Sigmoid colon (tissue), 7 donors: ENCODE measurements around the gene WWC2. TPM values are rescaled to one million over a fixed set of nuclear protein-coding genes. Genes with fewer than 3 reads are reported as not detected.
"Not testable (repeated sequence)": the region's sequence is repeated elsewhere in the genome, so short reads cannot be mapped to it uniquely, and the experiment has no call there.

Experiments
- DNase-seq: peaks from one replicate; pipeline ENCODE4 v3.0.0-alpha.2; 2019
- H3K27ac ChIP-seq, 4 donors: fragments of 200-600 bp; sonication (generic); one replicate each; pipeline ENCODE4 v1.5.1; 2016 to 2019; ENCODE audit warnings: mild to moderate bottlenecking in 1 of 4
- H3K27me3 ChIP-seq, 3 donors: fragments of 200-600 bp; sonication (generic); one replicate each; pipeline ENCODE4 v1.5.1; 2019; ENCODE audit warnings: mild to moderate bottlenecking in 1 of 3
- H3K36me3 ChIP-seq, 4 donors: fragments of 200-600 bp; sonication (generic); one replicate each; pipeline ENCODE4 v1.5.1; 2016 to 2019
- H3K4me1 ChIP-seq, 4 donors: fragments of 200-600 bp; sonication (generic); one replicate each; pipeline ENCODE4 v1.5.1; 2017 to 2019
- H3K4me3 ChIP-seq, 4 donors: fragments of 200-600 bp; sonication (generic); one replicate each; pipeline ENCODE4 v1.5.1; 2017 to 2019; ENCODE audit warnings: mild to moderate bottlenecking in 2 of 4, moderate library complexity in 1 of 4
- H3K9me3 ChIP-seq, 4 donors: fragments of 200-600 bp in 3 of 4; sonication (generic) in 3 of 4; one replicate each; pipeline versions ENCODE4 v1.5.1 to v1.6.1; 2013 to 2019
- CTCF ChIP-seq, 4 experiments: fragments of 450-650 bp in 3 of 4; fragments of 200-600 bp in 1 of 4; IDR thresholded peaks; one replicate each; pipeline ENCODE4 v1.5.1; 2016 to 2019; ENCODE audit warnings: antibody characterized with exemption in 4 of 4, mild to moderate bottlenecking in 3 of 4, moderate library complexity in 2 of 4
- EP300 ChIP-seq, 4 donors: sonication (generic); formaldehyde crosslinking; IDR thresholded peaks; one replicate each; pipeline ENCODE4 v1.6.1; 2017; ENCODE audit warnings: antibody characterized with exemption in 4 of 4
- POLR2A ChIP-seq, 2 donors: fragments of 450-650 bp; IDR thresholded peaks; one replicate each; pipeline ENCODE4 v1.6.1; 2016; ENCODE audit warnings: antibody characterized with exemption in 2 of 2, mild to moderate bottlenecking in 2 of 2, moderate library complexity in 2 of 2
- POLR2AphosphoS5 ChIP-seq, 4 donors: sonication (generic); formaldehyde crosslinking; IDR thresholded peaks; one replicate each; pipeline ENCODE4 v1.6.1; 2017; ENCODE audit warnings: antibody characterized with exemption in 4 of 4
- WGBS, 2 donors: extraction: QIAGEN DNeasy Blood & Tissue Kit; methylation state at CpG; one replicate each; pipeline ENCODE4 v1.1.7; 2013; 5-methylcytosine and 5-hydroxymethylcytosine counted together
- intact Hi-C: fragments of 100-400 bp; cut with DNase I; formaldehyde crosslinking; loops from one replicate; pipeline ENCODE4 v1.15.1; 2023
- polyA plus RNA-seq, 3 donors: library from polyadenylated mRNA; stranded (reverse); fragments of 200-250 nt; gene quantifications; one replicate each; pipeline ENCODE4 v1.2.3, GENCODE V29; 2013
- total RNA-seq, 4 donors: library from RNA; depleted of rRNA; stranded (reverse); fragments of >200 nt; gene quantifications; one replicate each; pipeline ENCODE4 v1.1.0, GENCODE V29; 2016
- donor health status: healthy with polysubstance abuse.
- donor health status: Bipolar disorder and iron deficiency.
- donor health status: healthy.

The WWC2 gene
- total and polyA plus RNA-seq, 7 donors = 1.2 to 53.5 (median 27.0) TPM

GRCh38 chr4:183190900-183191527 is 92.0 kb downstream of the WWC2 start:
- 67 to 69% methylated on average over 4 of the region's 4 CpGs for WGBS, 2 donors

GRCh38 chr4:183191630-183192029 is 92.6 kb downstream of the WWC2 start:
- TF ChIP-seq POLR2A (IDR thresholded peaks at IDR 0.05) (no peak), CTCF (IDR thresholded peaks at IDR 0.05) (no peak), POLR2AphosphoS5 (IDR thresholded peaks at IDR 0.05) (no peak), EP300 (IDR thresholded peaks at IDR 0.05) (no peak)
- intact Hi-C loops = no loop called here
- Histone ChIP-seq H3K4me3 (no peak overlapping the region), H3K27me3 (no peaks in the 10 kb centered on the region), H3K9me3 (no peaks in the 10 kb centered on the region), H3K4me1 (peaks cover 0 to 31% (median 15%) of the 10 kb centered on the region in 4 donors), H3K36me3 (no peaks in the 10 kb centered on the region), H3K27ac (no peak overlapping the region)
- 91 to 93% methylated on average over 5 of the region's 5 CpGs for WGBS, 2 donors
- DNase-seq = no peak

More at GRCh38 chr4:183190900-183191527, 92.0 kb downstream of the WWC2 start:
- intact Hi-C loops = no loop called here
- no peak for DNase-seq
- TF ChIP-seq POLR2A (IDR thresholded peaks at IDR 0.05) = no peak
- no peak for TF ChIP-seq EP300 (IDR thresholded peaks at IDR 0.05)
- no peak for TF ChIP-seq POLR2AphosphoS5 (IDR thresholded peaks at IDR 0.05)
- no peak for TF ChIP-seq CTCF (IDR thresholded peaks at IDR 0.05)
- H3K36me3 ChIP-seq = no peaks in the 10 kb centered on the region
- H3K4me1 ChIP-seq = peaks cover 0 to 31% (median 15%) of the 10 kb centered on the region in 4 donors
- no peaks in the 10 kb centered on the region for H3K27me3 ChIP-seq
- H3K4me3 ChIP-seq = no peak overlapping the region
- H3K9me3 ChIP-seq = no peaks in the 10 kb centered on the region
- no peak overlapping the region for H3K27ac ChIP-seq

- Histone ChIP-seq H3K27ac (no peak overlapping the region), H3K9me3 (no peaks in the 10 kb centered on the region), H3K27me3 (no peaks in the 10 kb centered on the region), H3K36me3 (no peaks in the 10 kb centered on the region), H3K4me1 (peaks cover 0 to 31% (median 15%) of the 10 kb centered on the region in 4 donors), H3K4me3 (no peak overlapping the region)
- intact Hi-C loops = no loop called here
- no peak for DNase-seq
- TF ChIP-seq EP300 (IDR thresholded peaks at IDR 0.05) (no peak), POLR2AphosphoS5 (IDR thresholded peaks at IDR 0.05) (no peak), POLR2A (IDR thresholded peaks at IDR 0.05) (no peak), CTCF (IDR thresholded peaks at IDR 0.05) (no peak)
- 91 to 93% methylated on average over 2 of the region's 2 CpGs for WGBS, 2 donors
Measured at GRCh38 chr4:183192571-183192970, 93.5 kb downstream of the WWC2 start.

- H3K9me3 ChIP-seq, H3K36me3 ChIP-seq, DNase-seq, intact Hi-C loops, H3K27ac ChIP-seq, H3K4me3 ChIP-seq, H3K27me3 ChIP-seq: not testable (repeated sequence)
- WGBS, 2 donors = 74 to 76% methylated on average over 6 of the region's 6 CpGs
- peaks cover 0 to 31% (median 15%) of the 10 kb centered on the region in 4 donors for H3K4me1 ChIP-seq
Measured at GRCh38 chr4:183193730-183194338, 94.8 kb downstream of the WWC2 start.

- Histone ChIP-seq H3K9me3 (no peaks in the 10 kb centered on the region), H3K27me3 (no peaks in the 10 kb centered on the region), H3K4me1 (peaks cover 0 to 22% (median 9%) of the 10 kb centered on the region in 4 donors), H3K27ac (no peak overlapping the region), H3K4me3 (no peak overlapping the region), H3K36me3 (no peaks in the 10 kb centered on the region)
- no peak for DNase-seq
- 90% methylated on average over 3 of the region's 3 CpGs for WGBS, 2 donors
- no peak for TF ChIP-seq POLR2A (IDR thresholded peaks at IDR 0.05)
- TF ChIP-seq EP300 (IDR thresholded peaks at IDR 0.05) = no peak
- intact Hi-C loops = no loop called here
Measured at GRCh38 chr4:183195534-183195933, 96.5 kb downstream of the WWC2 start.
